ENCODE data around the gene NCOA1. TPM values are rescaled to one million over a fixed set of nuclear protein-coding genes. Genes with fewer than 3 reads are reported as not detected.

The NCOA1 gene
- total RNA-seq, 1 donor from 2014 or later, result 3.4 TPM

DNA sequence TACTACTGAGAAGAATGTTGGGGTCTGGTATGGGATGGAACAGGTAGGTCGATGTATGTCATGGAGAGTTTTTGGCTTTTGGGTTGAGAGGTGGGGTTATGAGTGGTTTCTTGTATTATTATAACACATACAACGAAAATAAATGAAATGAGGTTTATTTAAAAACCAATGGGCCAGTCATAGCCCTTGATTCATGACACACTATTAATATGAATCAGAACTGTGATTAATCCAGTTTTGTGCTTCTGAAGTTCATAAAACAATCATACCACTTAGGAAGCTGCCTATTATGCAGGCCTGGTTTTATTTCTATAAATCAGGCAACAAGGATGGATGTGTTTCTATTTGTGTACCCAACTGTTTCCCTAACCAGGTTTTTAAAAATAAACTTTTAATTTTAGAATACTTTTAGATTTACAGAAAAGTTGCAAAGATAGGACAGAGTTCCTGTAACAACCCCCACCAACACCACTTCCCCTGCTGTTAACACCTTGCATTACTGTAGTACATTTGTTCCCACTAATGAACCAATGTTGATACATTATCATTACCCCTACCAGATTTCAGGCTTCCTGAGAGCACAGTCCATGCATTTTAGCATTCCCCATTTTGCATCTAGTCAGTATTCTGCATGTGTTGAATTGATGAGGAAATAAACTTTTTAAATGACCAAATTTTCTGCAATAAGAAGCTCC lies 37.5 kb upstream of the NCOA1 start:
- no peak overlapping the region for H3K4me3 ChIP-seq (ENCODE audit: low read depth, low read length)

DNA sequence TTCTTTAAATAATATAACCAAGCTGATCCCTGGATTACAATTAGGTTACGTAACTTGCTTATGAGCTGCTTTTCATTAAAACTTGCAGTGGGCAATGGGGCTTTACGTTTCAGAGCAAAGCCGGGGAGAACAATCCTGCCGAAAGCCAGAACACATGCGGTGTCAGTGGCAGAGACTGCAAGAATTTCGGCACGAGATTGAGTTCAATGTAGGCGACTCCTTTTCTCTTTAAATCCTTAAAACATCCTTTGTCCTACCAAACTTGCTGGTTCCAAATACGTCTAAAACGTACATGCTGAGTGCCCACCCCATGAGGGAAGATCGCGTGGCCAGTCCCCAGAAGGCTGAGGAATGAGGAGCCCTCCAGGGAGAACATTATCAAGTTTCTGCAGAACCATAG lies 36.8 kb upstream of the NCOA1 start:
- H3K27me3 ChIP-seq (ENCODE audit: control insufficient read depth, insufficient read depth, low read length), result no peaks in the 10 kb centered on the region
- no peak for DNase-seq (ENCODE audit: low read depth)
- TF ChIP-seq, protein P1, sequence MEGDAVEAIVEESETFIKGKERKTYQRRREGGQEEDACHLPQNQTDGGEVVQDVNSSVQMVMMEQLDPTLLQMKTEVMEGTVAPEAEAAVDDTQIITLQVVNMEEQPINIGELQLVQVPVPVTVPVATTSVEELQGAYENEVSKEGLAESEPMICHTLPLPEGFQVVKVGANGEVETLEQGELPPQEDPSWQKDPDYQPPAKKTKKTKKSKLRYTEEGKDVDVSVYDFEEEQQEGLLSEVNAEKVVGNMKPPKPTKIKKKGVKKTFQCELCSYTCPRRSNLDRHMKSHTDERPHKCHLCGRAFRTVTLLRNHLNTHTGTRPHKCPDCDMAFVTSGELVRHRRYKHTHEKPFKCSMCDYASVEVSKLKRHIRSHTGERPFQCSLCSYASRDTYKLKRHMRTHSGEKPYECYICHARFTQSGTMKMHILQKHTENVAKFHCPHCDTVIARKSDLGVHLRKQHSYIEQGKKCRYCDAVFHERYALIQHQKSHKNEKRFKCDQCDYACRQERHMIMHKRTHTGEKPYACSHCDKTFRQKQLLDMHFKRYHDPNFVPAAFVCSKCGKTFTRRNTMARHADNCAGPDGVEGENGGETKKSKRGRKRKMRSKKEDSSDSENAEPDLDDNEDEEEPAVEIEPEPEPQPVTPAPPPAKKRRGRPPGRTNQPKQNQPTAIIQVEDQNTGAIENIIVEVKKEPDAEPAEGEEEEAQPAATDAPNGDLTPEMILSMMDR (IDR thresholded peaks at IDR 0.05; ENCODE audit: insufficient read depth, low read length, severe bottlenecking), result no peak
- no peak for FAIRE-seq
- no peaks in the 10 kb centered on the region for H3K36me3 ChIP-seq (ENCODE audit: control insufficient read depth, insufficient read depth, low read length)
- H3K4me3 ChIP-seq (ENCODE audit: low read depth, low read length), result no peak overlapping the region

More for the DNA sequence above, 37.5 kb upstream of the NCOA1 start:
- FAIRE-seq, result no peak
- TF ChIP-seq, protein P1 (IDR thresholded peaks at IDR 0.05; ENCODE audit: insufficient read depth, low read length, severe bottlenecking), result no peak
- DNase-seq (ENCODE audit: low read depth), result peak; percentile 58
- no peaks in the 10 kb centered on the region for H3K27me3 ChIP-seq (ENCODE audit: control insufficient read depth, insufficient read depth, low read length)
- no peaks in the 10 kb centered on the region for H3K36me3 ChIP-seq (ENCODE audit: control insufficient read depth, insufficient read depth, low read length)

DNA sequence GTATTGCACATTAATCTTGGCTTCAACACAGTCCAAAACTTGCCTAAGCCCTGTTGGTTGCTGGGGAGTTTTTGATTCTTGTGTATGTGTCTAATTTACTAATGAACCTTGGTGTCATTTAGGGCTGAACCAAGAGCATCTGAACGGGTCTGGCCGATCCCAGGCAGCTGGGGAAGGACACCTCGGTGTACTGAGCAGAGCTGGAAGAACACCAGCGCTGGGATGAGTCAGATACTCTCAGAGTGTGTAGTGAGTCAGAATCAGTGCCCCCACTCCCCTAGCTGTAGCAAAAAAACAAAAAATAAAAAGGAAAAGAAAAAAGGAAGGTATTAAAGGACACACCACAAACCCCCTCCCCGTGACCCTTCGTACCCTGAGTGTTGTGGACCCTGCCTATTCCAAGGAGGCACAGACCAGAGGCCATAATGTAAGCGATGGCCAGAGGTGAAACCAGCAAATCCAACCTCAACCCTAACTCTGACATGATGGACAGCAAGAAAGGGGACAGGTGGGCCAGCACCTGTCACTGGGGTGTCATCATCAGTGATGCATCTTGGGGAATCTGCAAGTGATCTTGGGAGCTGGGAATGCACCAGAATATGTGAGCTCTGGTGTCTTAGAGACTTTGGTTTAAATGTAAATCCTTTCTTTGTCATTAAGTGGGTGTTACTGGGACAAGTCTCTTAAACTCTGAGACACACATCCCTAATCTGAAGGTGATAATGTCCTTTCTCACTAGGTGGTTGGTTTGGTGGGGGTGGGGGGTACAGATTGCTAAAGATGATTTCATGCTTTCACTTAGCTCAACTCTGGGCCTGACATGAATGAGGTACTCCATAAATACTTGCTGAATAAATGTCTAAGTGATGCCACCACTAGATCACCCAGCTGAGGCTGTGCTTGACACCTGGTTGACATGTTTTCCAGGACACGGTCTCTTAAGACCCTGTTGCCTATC lies 34.2 kb upstream of the NCOA1 start:
- no peak overlapping the region for H3K4me3 ChIP-seq (ENCODE audit: low read depth, low read length)
- TF ChIP-seq, protein P1 (IDR thresholded peaks at IDR 0.05; ENCODE audit: insufficient read depth, low read length, severe bottlenecking), result no peak
- no peak for FAIRE-seq
- no peaks in the 10 kb centered on the region for H3K36me3 ChIP-seq (ENCODE audit: control insufficient read depth, insufficient read depth, low read length)
- no peaks in the 10 kb centered on the region for H3K27me3 ChIP-seq (ENCODE audit: control insufficient read depth, insufficient read depth, low read length)
- DNase-seq (ENCODE audit: low read depth), result peak; percentile 79

DNA sequence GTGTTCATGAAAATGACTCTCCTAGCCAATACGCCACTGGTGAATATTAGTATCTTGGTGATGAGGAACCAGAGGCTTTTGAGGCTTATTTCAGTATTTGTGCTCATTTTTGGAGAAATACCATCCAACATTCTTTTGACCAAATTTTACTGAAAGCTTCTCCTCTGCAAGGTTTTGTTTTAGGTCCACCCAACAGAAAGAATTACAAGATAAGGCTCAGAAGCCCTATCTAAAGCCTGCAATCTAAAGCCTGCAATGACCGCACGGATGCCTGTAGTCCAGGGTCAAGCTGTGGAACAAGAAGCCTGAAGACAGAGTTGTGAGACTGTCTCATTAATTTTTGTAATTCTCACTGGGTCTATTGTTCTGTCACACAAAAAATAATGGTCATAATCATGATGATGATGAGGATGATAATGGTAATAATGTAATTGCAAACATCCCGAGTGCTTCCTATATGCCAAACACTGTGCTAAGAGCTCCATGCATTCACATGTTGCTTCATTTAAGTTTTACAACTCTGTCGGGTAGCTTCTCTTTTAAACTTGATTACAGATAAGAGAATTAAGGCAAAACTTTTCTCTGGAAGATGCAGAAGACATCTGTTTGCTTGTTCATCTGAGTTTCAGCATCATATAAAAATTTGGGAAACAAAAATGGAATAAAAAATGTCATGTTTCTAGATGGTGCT lies 33.2 kb upstream of the NCOA1 start:
- no peak for DNase-seq (ENCODE audit: low read depth)
- Histone ChIP-seq H3K36me3 (ENCODE audit: control insufficient read depth, insufficient read depth, low read length) (no peaks in the 10 kb centered on the region), H3K4me3 (ENCODE audit: low read depth, low read length) (no peak overlapping the region), H3K27me3 (ENCODE audit: control insufficient read depth, insufficient read depth, low read length) (no peaks in the 10 kb centered on the region)
- TF ChIP-seq, protein P1 (IDR thresholded peaks at IDR 0.05; ENCODE audit: insufficient read depth, low read length, severe bottlenecking), result no peak
- no peak for FAIRE-seq

DNA sequence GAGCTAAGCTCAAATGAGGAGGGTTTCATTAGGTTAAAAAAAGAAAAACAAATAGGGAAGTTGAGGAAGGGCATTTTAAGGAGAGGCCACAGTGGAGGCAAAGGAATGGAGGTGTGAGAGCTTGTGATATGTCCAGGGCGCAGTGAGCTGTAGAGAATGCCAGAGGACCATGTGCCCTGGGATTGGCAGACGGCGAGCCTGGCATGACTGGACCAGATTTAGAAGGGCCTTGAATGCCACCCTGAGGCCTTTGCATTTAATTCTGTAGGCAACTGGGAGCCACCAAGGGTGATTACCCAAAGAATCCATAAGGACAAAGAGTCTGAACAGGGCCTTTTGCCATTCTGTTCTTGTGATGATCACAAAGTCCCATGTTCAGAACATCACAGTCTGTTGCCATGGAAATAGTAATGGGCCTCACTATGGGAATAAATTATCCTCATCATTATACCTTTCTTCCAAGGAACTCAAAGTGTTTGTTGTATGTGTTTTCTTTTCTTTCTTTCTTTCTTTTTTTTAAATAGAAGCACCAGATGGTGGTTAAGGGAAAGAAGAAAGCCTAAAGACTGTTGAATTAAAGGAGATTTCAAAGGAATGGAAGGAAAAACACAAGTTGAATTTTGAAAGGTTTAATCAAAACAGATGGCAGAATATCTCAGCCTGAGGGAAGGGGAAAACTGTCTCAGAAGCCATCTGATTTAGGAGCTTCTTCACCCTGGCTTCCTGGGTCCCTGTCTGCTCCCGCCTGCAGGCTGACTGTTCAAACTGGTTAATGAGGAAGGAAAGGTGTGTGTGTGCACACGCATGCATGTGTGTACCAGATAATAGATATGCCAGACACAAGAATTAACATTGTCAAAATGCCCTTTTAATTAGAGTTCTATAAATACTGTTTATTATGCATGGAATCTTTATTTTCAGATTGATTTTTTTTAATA lies 31.6 kb upstream of the NCOA1 start:
- TF ChIP-seq, protein P1 (IDR thresholded peaks at IDR 0.05; ENCODE audit: insufficient read depth, low read length, severe bottlenecking), result no peak
- no peak for FAIRE-seq

More for the DNA sequence above, 31.6 kb upstream of the NCOA1 start:
- Histone ChIP-seq H3K36me3 (ENCODE audit: control insufficient read depth, insufficient read depth, low read length) (no peaks in the 10 kb centered on the region), H3K27me3 (ENCODE audit: control insufficient read depth, insufficient read depth, low read length) (no peaks in the 10 kb centered on the region), H3K4me3 (ENCODE audit: low read depth, low read length) (no peak overlapping the region)
- no peak for DNase-seq (ENCODE audit: low read depth)

All from bronchial epithelial cell (primary cell).